ENCODE measurements around the gene S100A1. TPM values are rescaled to one million over a fixed set of nuclear protein-coding genes. Genes with fewer than 3 reads are reported as not detected.

Gene S100A1
- polyA plus RNA-seq, 1 of the 3 experiments (the other 2 are of a cell fraction): 0.18 TPM

- Histone ChIP-seq H3K27me3 (ENCODE audit: insufficient read depth) (no peaks in the 10 kb centered on the region), H3K4me3 (ENCODE audit: low read depth in 2 of 2, low read length in 1 of 2) (no peak overlapping the region), H3K9me3 (no peaks in the 10 kb centered on the region), H3K27ac (ENCODE audit: low read depth in 2 of 2, low read length in 1 of 2) (no peak overlapping the region), H3F3A (replicated peaks; ENCODE audit: insufficient read depth) (peaks cover 36% of the 10 kb centered on the region), H3K4me2 (no peak overlapping the region), H3K4me1 (ENCODE audit: control insufficient read depth in 1 of 2, insufficient read depth in 2 of 2, low read depth in 1 of 2, low read length in 1 of 2) (no peaks in the 10 kb centered on the region), H3K9ac (no peak overlapping the region), H3K79me2 (ENCODE audit: insufficient read depth) (peaks cover 60% of the 10 kb centered on the region), H3K36me3 (replicated peaks in 1 of 2; ENCODE audit: control insufficient read depth in 1 of 2, insufficient read depth in 2 of 2, low read length in 1 of 2) (peaks cover 82 to 92% of the 10 kb centered on the region in 2 experiments), H2AFZ (ENCODE audit: low read depth) (no peak overlapping the region), H4K20me1 (ENCODE audit: insufficient read depth) (no peaks in the 10 kb centered on the region), H3K9me2 (no peaks in the 10 kb centered on the region)
- ChIA-PET CTCF (no interaction called here), POLR2A (no interaction called here)
- DNase-seq: no peak
- no peak for TF ChIP-seq USF2 (IDR thresholded peaks at IDR 0.05; ENCODE audit: borderline replicate concordance, low read depth, low read length)
- TF ChIP-seq, protein P1, sequence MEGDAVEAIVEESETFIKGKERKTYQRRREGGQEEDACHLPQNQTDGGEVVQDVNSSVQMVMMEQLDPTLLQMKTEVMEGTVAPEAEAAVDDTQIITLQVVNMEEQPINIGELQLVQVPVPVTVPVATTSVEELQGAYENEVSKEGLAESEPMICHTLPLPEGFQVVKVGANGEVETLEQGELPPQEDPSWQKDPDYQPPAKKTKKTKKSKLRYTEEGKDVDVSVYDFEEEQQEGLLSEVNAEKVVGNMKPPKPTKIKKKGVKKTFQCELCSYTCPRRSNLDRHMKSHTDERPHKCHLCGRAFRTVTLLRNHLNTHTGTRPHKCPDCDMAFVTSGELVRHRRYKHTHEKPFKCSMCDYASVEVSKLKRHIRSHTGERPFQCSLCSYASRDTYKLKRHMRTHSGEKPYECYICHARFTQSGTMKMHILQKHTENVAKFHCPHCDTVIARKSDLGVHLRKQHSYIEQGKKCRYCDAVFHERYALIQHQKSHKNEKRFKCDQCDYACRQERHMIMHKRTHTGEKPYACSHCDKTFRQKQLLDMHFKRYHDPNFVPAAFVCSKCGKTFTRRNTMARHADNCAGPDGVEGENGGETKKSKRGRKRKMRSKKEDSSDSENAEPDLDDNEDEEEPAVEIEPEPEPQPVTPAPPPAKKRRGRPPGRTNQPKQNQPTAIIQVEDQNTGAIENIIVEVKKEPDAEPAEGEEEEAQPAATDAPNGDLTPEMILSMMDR (IDR thresholded peaks at IDR 0.05): no peak
- TF ChIP-seq TAF1 (IDR thresholded peaks at IDR 0.05; ENCODE audit: borderline replicate concordance, low read depth, low read length): no peak
- 92% methylated on average over 11 of the region's 11 CpGs for WGBS (ENCODE audit: low lambda C conversion rate)
Measured at GRCh38 chr1:153642161-153642560, 13.9 kb downstream of the S100A1 start.

GRCh38 chr1:153643100-153643499 is 14.9 kb downstream of the S100A1 start:
- CTCF ChIA-PET: interaction anchor here (1.0 to 2.0 kb wide), 3 partner anchors 9 to 132 kb away, joined by 3 to 16 read pairs (median 4); partner anchors contain the start of genes CHTOP and SNAPIN
- no peaks in the 10 kb centered on the region for H3K4me1 ChIP-seq (ENCODE audit: control insufficient read depth in 1 of 2, insufficient read depth in 2 of 2, low read depth in 1 of 2, low read length in 1 of 2)
- peaks cover 51% of the 10 kb centered on the region for H3K79me2 ChIP-seq (ENCODE audit: insufficient read depth)
- H3K27me3 ChIP-seq (ENCODE audit: insufficient read depth): no peaks in the 10 kb centered on the region
- peaks cover 35% of the 10 kb centered on the region for H3F3A ChIP-seq (replicated peaks; ENCODE audit: insufficient read depth)
- no peaks in the 10 kb centered on the region for H3K9me3 ChIP-seq
- POLR2A ChIA-PET: no interaction called here
- DNase-seq: no peak
- 98% methylated on average over 11 of the region's 11 CpGs for WGBS (ENCODE audit: low lambda C conversion rate)
- H3K36me3 ChIP-seq (replicated peaks in 1 of 2; ENCODE audit: control insufficient read depth in 1 of 2, insufficient read depth in 2 of 2, low read length in 1 of 2): peaks cover 73 to 82% of the 10 kb centered on the region in 2 experiments
- H3K9ac ChIP-seq: no peak overlapping the region
- H3K9me2 ChIP-seq: no peaks in the 10 kb centered on the region
- no peak overlapping the region for H3K4me3 ChIP-seq (ENCODE audit: low read depth in 2 of 2, low read length in 1 of 2)
- H4K20me1 ChIP-seq (ENCODE audit: insufficient read depth): no peaks in the 10 kb centered on the region
- H3K4me2 ChIP-seq: no peak overlapping the region
- H2AFZ ChIP-seq (ENCODE audit: low read depth): no peak overlapping the region
- H3K27ac ChIP-seq (ENCODE audit: low read depth in 2 of 2, low read length in 1 of 2): no peak overlapping the region
- TF ChIP-seq EZH2phosphoT487 (IDR thresholded peaks at IDR 0.05; ENCODE audit: borderline replicate concordance, low read depth) (no peak), NRF1 (IDR thresholded peaks at IDR 0.05; ENCODE audit: low read depth, low read length) (no peak), MEF2A (IDR thresholded peaks at IDR 0.05; ENCODE audit: borderline replicate concordance, low read depth) (no peak), SMC3 (IDR thresholded peaks at IDR 0.05; ENCODE audit: low read depth, low read length) (no peak), CHD2 (IDR thresholded peaks at IDR 0.05; ENCODE audit: low read length, partially characterized antibody) (no peak), TAF1 (IDR thresholded peaks at IDR 0.05; ENCODE audit: borderline replicate concordance, low read depth, low read length) (no peak), GABPA (IDR thresholded peaks at IDR 0.05; ENCODE audit: low read depth) (no peak), POLR2AphosphoS5 (IDR thresholded peaks at IDR 0.05; ENCODE audit: low read depth, low read length) (no peak), USF2 (IDR thresholded peaks at IDR 0.05; ENCODE audit: borderline replicate concordance, low read depth, low read length) (no peak), MXI1 (IDR thresholded peaks at IDR 0.05; ENCODE audit: low read depth, low read length) (no peak), GATA2 (CRISPR knock-in tag; IDR thresholded peaks at IDR 0.05) (no peak), ZBTB33 (IDR thresholded peaks at IDR 0.05; ENCODE audit: borderline replicate concordance, low read depth) (no peak), SIN3A (IDR thresholded peaks at IDR 0.05; ENCODE audit: borderline replicate concordance, low read depth, low read length) (no peak), TCF12 (IDR thresholded peaks at IDR 0.05) (no peak), ELF1 (IDR thresholded peaks at IDR 0.05) (no peak)
- TF ChIP-seq, protein P2, sequence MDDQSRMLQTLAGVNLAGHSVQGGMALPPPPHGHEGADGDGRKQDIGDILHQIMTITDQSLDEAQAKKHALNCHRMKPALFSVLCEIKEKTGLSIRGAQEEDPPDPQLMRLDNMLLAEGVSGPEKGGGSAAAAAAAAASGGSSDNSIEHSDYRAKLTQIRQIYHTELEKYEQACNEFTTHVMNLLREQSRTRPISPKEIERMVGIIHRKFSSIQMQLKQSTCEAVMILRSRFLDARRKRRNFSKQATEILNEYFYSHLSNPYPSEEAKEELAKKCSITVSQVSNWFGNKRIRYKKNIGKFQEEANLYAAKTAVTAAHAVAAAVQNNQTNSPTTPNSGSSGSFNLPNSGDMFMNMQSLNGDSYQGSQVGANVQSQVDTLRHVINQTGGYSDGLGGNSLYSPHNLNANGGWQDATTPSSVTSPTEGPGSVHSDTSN (IDR thresholded peaks at IDR 0.05): no peak
